GM18907 (cell line): ENCODE measurements around the gene ZFAND6.

Source experiments
- ATAC-seq: cut with Tn5 transposase; IDR thresholded peaks from one replicate; pipeline ENCODE4 v1.9.1; 2021; ENCODE audit warnings: mild to moderate bottlenecking, moderate library complexity; ENCODE audit not compliant: unreplicated experiment

The ZFAND6 gene

DNA sequence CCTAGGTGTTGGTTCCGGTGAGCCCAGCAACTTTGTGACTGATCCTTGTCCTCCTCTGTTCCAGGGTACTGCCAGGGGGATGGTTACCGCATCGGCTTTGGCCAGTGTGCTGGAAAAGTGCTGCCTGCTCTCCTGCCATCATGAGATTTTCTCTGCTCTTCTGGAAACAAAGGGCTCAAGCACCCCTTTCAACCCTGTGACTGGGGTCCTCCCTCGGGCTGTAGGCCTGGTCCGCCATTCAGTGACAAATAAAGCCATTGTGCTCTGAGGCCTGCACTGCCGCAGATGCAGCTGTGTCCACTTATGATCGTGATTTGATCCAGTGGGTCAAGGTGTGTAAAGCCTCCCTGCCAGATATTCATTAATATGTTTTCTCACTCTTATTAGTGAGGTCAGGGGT lies 126.6 kb downstream of the ZFAND6 start:
- ATAC-seq, result no peak

DNA sequence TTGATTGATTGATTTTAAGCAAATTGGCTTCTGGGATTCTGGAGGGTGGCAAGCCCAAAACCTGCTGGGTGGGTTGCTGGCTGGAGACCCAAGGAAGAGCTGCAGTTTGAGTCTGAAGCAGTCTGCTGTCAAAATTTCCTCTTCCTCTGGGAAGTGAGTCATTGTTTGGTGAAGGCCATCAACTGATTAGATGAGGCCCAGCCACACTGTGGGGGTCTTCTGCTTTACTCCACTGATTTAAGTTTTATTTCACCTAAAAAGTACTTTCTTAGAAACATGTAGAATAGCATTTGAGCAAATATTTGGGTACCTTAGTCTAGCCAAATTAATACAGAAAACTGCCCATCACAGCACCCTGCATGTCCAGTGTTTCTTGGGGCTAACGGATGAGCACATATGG lies 127.1 kb downstream of the ZFAND6 start:
- ATAC-seq, result no peak
